Stimulated activated CD4-positive, alpha-beta T cell treated with anti-CD3 and anti-CD28 coated beads, TNF-alpha, amount 100 ng/mL, for 24 hours (primary cell): ENCODE data around the gene TMEM127.
"Not testable (repeated sequence)": the region's sequence is repeated elsewhere in the genome, so short reads cannot be mapped to it uniquely, and the experiment has no call there.

Experiments used
- DNase-seq, 3 experiments: peaks; one replicate each; pipeline ENCODE4 v3.0.0-alpha.2; 2020; ENCODE audit warnings: low read depth in 3 of 3

Gene TMEM127

GRCh38 chr2:96265840-96266679, at the start of gene TMEM127, which contains the start of gene CIAO1:
Gene TMEM127 (minus strand): TSS chr2:96265997. CDS start chr2:96265381, 616 bp downstream.
Gene CIAO1 (plus strand): TSS chr2:96266225. CDS start chr2:96266351, 126 bp downstream.
- DNase-seq, result peak; percentile 96 to 99 (median 97)

DNA sequence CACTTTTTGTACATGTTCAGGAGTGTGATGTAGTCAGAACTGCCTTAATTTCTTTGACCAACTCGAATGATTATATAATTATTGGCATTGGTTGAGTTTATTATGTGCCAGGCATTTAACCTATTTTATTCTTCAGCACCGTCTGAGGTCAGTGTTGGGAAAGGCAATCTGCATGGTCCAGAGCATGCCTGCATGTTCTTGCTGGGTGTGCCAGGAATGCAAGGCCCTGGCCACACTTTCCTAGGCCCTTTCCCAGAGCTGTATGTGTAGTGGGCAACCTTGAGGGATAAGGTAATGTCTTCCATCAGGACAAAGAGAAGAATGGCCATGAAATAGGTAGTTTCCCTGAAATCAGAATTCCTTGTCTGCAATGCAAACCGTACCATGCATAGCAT, 49.2 kb upstream of the TMEM127 start:
- DNase-seq, result no peak

DNA sequence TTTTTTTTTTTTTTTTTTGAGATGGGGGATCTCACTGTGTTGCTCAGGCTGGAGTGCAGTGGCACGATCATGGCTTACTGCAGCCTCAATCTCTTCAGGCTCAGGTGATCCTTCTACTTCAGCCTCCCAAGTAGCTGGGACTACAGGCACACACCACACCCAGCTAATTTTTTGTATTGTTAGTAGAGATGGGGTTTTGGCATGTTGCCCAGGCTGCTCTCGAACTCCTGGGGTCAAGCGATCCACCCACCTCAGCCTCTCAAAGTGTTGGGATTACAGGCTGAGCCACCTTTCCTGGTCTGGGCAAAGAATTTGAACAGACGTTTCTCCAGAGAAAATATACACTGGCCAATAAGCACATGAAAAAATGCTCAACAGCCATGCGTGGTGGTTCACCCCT, 42.5 kb upstream of the TMEM127 start:
- no peak for DNase-seq

- DNase-seq, result no peak
These were observed 40.6 kb upstream of the TMEM127 start for GRCh38 chr2:96306370-96306769.

GRCh38 chr2:96305979-96306308, 40.1 kb upstream of the TMEM127 start:
- DNase-seq, result no peak

- DNase-seq, result peak; percentile 79 to 92 (median 86)
These were observed 39.5 kb upstream of the TMEM127 start, which contains the start of gene SNRNP200 for GRCh38 chr2:96305091-96305978. Gene SNRNP200 (minus strand): TSS chr2:96305546. CDS start chr2:96305437, 109 bp downstream.

GRCh38 chr2:96304606-96305005, 38.8 kb upstream of the TMEM127 start:
- no peak for DNase-seq

GRCh38 chr2:96301865-96302264, 36.1 kb upstream of the TMEM127 start:
- no peak for DNase-seq

GRCh38 chr2:96296925-96297324, 31.1 kb upstream of the TMEM127 start:
- no peak for DNase-seq

- DNase-seq, result not testable (repeated sequence)
These were observed 28.5 kb upstream of the TMEM127 start for GRCh38 chr2:96294271-96294670.

DNA sequence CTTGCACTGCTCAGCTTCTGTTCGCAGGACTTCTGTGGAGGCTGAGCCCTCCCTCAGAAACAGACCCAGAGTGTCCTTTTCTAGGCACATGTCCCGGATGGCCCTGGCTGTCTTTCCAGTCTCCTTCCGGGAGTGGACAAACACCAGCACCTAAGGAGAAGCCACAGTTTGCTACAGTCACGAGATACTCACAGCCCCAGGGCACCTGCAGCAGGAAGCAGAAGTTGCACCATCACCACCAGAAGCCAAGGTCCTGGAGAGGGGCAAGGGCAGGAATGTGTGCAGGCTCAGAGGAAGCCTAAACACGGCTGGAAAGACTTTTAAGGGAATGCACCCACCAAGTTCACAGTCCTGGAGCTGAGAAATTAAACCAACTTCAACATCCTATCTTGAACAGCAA, 26.0 kb upstream of the TMEM127 start:
- DNase-seq, result no peak

DNA sequence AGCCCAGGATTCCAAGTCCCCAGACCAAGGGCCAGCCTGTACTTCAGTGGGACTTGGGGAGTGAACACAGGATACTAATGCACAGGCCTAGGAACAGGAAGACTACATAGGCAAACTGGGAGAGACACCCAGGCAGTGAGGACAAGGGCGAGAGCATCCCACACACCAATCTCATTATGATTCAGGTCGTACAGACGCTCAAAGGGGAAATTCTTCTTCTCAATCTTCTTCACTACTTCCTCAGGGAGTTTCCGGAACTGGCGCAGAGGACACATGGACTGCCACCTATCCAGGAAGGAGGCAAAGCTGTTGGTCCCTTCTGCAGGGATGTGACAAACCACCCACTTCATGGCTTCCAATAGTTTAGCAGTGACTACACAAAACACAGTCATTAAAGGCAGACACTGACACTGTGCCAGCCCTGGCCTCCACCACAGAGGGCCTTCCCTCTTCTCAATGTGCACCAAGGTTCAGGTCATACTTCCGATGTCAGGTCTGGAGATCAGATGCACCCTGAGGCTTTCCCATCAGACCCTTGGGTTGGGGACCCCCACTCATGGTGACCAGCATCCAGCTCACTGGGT, 21.6 kb upstream of the TMEM127 start:
- no peak for DNase-seq

- DNase-seq, result no peak
These were observed 11.1 kb upstream of the TMEM127 start for GRCh38 chr2:96276787-96277499.

DNA sequence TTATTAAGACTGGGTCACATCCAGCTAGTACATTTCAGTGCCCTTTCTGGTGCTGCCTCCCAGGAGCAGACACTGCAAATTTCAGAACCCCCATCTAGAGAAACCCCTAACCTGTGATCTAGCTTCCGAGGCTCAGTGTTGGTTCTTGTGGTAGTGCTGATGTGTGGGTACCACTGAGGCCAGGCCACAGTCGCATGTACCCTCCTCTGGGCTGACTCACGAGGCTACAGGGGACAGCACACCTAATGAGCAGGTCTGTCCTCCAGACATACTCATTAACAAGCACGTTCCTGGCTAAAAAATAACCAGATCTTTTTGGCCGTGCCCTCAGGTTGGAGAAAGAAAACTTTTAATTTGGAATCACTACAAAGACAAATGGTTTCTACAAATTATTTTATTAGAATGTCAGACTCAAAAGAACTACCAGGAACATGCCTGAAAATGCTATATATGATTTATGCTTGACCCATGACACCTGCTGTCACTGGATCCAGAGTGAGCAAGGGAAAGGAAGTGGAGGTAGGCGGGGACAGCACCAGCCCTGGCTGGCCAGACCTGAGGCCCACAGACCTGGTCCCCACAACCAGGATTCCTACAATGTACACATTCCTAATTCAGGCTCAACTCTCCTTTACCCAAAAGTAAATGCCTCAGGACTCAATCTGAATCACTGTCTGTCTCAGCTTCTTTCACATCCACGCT, 8.7 kb upstream of the TMEM127 start:
- DNase-seq, result no peak

DNA sequence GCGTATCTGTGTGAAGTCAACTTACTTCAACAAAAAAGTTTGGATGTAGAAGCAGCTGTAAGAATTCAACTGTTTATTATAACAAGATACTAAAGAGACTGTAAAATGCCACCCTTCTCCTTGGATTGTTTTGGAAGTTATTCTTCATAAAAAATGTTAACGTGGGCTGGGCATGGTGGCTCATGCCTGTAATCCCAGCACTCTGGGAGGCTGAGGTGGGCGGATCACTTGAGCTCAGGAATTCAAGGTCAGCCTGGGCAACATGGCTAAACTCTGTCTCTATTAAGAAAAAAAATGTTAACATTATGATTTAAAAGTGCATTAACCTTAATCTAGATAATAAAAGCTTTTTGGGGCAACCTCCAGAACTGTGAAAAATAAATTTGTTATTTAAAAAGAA, 8.0 kb upstream of the TMEM127 start:
- no peak for DNase-seq

DNA sequence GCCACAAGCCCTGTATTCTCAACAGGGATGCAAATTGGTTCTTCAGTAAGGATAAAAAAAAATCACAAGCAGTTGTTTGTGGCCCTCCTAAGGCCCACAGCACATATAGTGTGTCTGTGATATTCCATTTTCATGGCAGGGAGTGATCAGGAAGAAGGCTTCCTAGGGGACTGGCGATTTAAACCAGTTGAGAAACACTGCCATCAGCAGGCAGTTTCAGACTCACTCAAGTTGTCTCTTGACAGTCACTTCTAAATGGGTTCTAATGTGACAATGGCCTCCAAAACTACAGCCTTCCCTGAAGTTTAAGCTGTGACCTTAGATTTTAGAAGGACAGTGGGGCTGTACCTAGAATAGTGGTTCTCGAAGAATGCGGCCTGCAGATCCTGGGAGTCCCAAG, 6.2 kb upstream of the TMEM127 start:
- DNase-seq, result no peak

DNA sequence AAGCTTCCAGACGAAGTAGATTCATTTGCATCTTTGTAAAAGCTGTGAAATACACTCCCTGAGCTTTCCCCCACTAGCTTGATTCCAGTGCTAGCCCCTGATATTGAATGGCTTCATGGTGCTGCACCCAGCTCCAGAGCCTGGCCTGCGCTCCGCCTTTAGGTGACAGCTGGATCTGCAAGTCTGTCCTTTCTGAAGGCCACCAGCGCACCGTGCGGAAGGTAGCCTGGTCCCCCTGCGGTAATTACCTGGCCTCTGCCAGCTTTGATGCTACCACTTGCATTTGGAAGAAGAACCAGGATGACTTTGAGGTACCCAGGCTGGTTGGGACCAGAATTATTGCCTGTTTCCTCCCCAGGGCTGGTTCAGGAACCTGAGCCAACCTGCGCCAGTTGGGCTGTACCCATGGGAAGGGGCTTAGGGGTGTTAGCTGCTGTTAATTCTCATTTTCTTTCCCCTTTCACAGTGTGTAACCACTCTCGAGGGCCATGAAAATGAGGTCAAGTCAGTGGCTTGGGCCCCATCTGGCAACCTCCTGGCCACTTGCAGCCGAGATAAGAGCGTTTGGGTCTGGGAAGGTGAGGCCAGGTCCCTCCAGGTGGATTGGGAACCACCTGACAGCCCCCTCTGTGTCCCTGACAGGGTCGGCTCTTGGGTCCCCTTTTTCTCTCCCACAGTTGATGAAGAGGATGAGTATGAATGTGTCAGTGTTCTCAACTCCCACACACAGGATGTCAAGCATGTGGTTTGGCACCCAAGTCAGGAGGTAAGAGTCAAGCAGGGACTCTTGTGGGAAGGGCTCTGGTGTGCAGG, 1.6 kb upstream of the TMEM127 start:
- peak in 2 of 3 experiments; percentile 4 to 49 for DNase-seq

GRCh38 chr2:96265349-96265839, 403 bp downstream of the TMEM127 start:
- peak in 1 of 3 experiments; percentile 25 for DNase-seq

- no peak for DNase-seq
These were observed 995 bp downstream of the TMEM127 start for GRCh38 chr2:96264656-96265348.
